ENCODE data around the gene ABCG4.
"Not testable (repeated sequence)": the region's sequence is repeated elsewhere in the genome, so short reads cannot be mapped to it uniquely, and the experiment has no call there.

Gene ABCG4

GRCh38 chr11:119184399-119184798 lies 35.5 kb downstream of the ABCG4 start:
- not testable (repeated sequence) for DNase-seq (ENCODE audit: low read depth)

GRCh38 chr11:119185981-119186634 lies 37.3 kb downstream of the ABCG4 start:
- no peak for DNase-seq (ENCODE audit: low read depth)

- DNase-seq (ENCODE audit: low read depth) = no peak
Observed at GRCh38 chr11:119187123-119187892, 38.5 kb downstream of the ABCG4 start.

GRCh38 chr11:119188067-119188466 lies 39.2 kb downstream of the ABCG4 start:
- no peak for DNase-seq (ENCODE audit: low read depth)

- no peak for DNase-seq (ENCODE audit: low read depth)
Observed at GRCh38 chr11:119188887-119189286, 40.0 kb downstream of the ABCG4 start.

GRCh38 chr11:119189393-119189792 lies 40.5 kb downstream of the ABCG4 start:
- DNase-seq (ENCODE audit: low read depth) = no peak

- no peak for DNase-seq (ENCODE audit: low read depth)
Observed at GRCh38 chr11:119190531-119190930, 41.7 kb downstream of the ABCG4 start.

- DNase-seq (ENCODE audit: low read depth) = not testable (repeated sequence)
Observed at GRCh38 chr11:119191265-119191664, 42.4 kb downstream of the ABCG4 start.

- DNase-seq (ENCODE audit: low read depth) = no peak
Observed at GRCh38 chr11:119192111-119192510, 43.3 kb downstream of the ABCG4 start.

GRCh38 chr11:119193001-119193400 lies 44.1 kb downstream of the ABCG4 start:
- DNase-seq (ENCODE audit: low read depth) = no peak

GRCh38 chr11:119193626-119194025 lies 44.8 kb downstream of the ABCG4 start:
- no peak for DNase-seq (ENCODE audit: low read depth)

- DNase-seq (ENCODE audit: low read depth) = no peak
Observed at GRCh38 chr11:119194811-119195440, 46.1 kb downstream of the ABCG4 start.

- DNase-seq (ENCODE audit: low read depth) = no peak
Observed at GRCh38 chr11:119195680-119196079, 46.8 kb downstream of the ABCG4 start.

GRCh38 chr11:119196833-119197483 lies 48.1 kb downstream of the ABCG4 start:
- peak; percentile 25 for DNase-seq (ENCODE audit: low read depth)

- DNase-seq (ENCODE audit: low read depth) = no peak
Observed at GRCh38 chr11:119198925-119199324, 50.1 kb downstream of the ABCG4 start.

- not testable (repeated sequence) for DNase-seq (ENCODE audit: low read depth)
Observed at GRCh38 chr11:119201236-119201635, 52.4 kb downstream of the ABCG4 start.

GRCh38 chr11:119202554-119202953 lies 53.7 kb downstream of the ABCG4 start:
- no peak for DNase-seq (ENCODE audit: low read depth)

- no peak for DNase-seq (ENCODE audit: low read depth)
Observed at GRCh38 chr11:119204066-119204465, 55.2 kb downstream of the ABCG4 start.

- DNase-seq (ENCODE audit: low read depth) = no peak
Observed at GRCh38 chr11:119205080-119205479, 56.2 kb downstream of the ABCG4 start.

- peak; percentile 95 for DNase-seq (ENCODE audit: low read depth)
Observed at GRCh38 chr11:119205574-119206510, 57.0 kb downstream of the ABCG4 start, which contains the start of gene CBL. Gene CBL (plus strand): TSS chr11:119206339. CDS start chr11:119206418, 79 bp downstream.
